AG08395 (cell line): ENCODE measurements around the gene TBC1D8.

ENCODE experiments used
- DNase-seq: peaks from one replicate; pipeline ENCODE4 v3.0.0; 2012; ENCODE audit warnings: mixed read lengths, low spot score

TBC1D8 gene

DNA sequence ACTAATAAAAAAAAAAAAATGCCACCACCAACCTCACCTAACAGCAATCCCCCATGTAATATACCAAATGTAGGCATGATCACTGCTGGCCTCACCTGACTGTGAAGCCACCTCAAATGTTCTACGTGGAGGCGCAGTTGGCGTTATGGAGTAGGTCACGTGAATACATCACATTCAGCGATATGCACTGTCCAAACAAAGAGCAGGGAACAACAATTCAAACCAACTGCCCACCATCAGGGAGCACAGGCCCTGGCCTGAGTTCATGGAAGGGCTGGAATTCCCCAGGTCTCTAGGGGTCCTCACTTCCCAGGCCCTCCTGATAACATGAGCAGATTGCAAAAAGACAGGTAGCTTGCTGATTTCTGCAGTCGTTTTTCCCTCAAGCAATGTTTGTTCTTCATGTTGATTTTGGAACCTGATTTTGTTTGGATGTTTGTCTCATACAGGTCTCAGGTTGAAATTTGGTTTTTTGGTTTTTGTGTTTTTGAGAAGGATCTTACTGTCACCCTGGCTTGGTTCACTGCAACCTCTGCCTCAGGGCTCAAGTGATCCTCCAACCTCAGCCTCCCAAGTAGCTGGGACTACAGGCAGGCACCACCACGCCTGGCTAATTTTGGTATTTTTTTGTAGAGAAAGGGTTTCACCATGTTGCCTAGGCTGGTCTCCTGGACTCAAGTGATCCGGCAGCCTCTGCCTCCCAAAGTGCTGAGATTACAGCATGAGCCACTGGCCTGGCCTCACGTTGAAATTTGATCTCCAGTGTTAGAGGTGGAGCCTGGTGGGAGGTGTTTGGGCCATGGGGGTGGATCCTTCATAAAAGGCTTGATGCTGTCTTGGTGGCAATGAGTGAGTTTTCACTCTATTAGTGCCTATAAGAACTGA lies 15.5 kb downstream of the TBC1D8 start:
- no peak for DNase-seq

DNA sequence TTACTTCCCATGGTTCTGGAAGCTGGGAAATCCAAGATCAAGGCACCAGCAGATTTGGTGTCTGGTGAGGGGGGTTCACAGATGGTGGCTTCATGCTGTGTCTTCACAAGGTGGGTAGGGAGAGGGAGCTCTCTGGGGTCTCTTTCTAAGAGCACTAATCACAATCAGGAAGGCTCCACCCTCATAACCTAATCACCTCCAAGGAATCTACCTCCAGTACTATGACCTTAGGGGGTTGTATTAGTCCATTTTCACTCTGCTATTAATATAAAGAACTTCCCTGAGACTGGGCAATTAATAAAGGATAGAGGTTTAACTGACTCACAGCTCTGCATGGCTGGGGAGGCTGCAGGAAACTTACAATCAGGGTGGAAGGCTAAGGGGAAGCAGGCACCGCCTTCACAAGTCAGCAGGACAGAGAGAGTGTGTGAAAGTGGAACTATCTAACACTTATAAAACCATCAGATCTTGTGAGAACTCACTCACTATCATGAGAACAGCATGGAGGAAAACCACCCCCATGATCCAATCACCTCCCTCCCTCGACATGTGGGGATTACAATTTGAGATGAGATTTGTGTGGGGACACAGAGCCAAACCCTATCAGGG lies 17.6 kb downstream of the TBC1D8 start:
- DNase-seq, result no peak

DNA sequence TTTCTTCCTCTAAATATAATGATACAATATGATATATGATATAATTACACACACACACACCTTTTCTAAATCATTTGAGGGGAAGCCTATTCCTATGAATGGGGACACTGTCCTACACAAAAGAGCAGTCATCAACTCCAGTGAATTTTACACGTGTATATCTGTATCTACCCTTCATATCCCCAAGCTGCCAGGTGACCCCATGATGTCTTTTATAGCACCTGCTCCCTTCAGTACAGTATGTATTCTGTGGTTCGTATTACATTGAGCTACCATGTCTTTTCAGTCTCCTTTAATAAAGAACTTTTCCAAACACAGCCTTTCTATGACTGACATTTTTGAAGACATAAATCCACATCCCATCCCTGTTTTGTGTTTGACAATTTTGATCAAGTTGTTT lies 19.0 kb downstream of the TBC1D8 start:
- no peak for DNase-seq

DNA sequence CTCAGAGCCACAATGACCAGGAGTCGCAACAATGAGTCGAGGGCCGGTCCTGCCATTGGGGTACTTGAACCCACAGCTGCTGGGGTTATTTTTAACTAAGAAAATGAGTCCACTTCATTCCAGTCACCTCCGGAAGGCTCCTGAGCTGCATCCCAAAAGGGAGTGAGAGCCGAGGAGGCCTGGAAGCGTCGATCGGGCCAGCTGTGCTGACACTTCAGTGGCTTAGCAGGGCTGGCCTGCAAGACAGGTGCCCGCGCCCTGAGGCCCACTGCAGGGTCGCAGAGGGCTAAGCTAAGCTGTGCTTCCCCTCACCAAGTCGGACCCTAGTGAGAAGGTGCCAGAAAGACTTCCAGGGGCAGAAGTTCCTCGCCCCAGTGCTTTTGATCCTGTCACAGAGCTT lies 21.1 kb downstream of the TBC1D8 start:
- DNase-seq, result no peak

DNA sequence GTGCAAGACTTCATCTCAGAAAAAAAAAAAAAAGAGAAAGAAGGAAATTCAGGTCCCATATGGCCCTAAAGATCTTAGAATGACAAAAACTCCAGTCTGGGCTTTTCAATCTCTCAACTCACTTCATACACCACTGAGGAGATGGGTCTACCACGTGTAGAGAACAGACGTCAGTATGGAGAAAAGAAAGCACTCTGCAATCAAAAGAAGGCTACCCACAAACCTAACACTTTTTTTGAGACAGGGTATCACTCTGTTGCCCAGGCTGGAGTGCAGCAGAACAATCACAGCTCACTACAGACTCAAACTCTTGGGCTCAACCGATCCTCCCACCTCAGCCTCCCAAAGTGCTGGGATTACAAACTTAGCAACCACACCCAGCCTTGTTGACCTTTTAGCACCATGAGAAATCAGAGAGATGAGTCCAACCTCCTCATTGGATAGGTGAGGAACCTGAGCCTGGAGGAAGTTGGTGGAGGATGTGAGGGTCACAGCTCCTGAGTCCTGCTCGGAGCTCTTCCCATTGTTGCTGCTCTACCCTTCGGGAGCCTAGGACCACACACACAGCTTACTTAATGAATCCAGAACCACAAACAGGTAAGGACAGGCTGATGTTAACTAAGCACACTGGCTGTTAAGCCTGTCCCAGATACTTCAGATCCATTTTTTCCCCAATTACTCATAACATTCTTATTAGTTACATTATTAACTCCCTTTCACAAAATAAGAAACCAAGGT lies 23.7 kb downstream of the TBC1D8 start:
- no peak for DNase-seq

DNA sequence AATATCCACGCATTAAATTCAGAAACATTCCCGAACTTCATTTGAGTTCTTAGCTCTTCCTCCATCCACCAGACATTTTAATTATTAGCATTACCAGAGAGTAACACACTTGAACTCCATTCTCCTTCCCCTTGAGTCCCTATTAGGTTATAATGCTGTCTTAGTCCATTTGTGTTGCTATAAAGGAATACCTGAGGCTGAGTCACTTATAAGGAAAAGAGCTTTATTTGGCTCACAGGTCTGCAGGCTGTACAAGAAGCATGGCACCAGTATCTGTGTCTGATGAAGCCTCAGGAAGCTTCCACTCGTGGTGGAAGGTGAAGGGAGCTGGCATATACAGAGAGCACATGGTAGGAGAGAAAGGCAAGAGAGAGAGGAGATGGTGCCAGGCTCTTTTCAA lies 25.4 kb downstream of the TBC1D8 start:
- no peak for DNase-seq

DNA sequence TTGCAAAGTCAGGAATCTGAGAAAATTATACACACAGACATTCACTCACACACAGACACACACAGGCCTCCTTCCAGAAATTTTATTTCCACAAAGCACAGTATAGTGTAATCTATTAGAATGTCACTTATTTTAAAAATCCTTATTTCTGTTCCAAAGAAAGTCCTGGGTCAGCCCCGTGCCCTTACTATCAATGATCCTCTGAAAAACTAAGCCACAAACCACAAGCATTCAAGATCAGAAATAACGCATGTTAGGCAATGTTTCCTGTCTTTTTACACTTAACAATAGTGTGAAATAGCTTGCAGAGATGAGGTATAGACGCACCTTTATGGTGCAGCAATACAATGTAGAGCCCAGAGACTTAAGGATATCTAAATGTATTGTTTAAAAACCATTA lies 25.8 kb downstream of the TBC1D8 start:
- peak; percentile 36 for DNase-seq

DNA sequence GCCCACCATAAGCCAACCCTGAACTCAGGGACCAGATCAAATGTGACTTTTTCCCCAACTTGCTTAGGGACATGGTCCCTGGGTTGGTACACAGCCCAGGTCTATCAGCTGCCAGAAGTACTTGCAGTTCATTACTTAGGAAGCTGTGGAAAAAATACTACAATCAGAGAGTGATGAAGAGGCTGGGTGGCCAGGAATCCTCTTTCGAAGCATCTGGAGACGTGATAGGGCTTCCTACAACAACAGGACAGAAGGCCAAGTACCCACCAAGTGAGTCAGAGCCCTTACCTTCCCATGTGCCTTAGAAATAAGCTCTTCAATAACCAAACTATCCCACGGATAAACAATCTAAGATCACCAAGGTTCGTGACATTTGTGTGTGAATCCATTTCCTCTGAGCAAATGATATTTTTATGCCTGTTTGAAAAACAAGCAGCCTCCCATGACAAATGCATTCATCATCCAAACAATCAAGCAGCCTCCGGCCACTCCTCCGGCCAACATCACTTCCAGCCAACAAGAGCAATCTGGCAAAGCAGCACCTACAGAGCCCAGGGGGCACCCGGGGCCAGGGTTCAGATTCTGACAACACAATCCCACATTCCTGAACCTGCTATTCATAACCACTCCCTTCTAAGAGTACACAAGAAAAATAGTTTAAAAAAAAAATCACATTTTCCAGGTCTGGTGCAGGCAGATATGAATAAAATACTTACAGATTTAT lies 26.4 kb downstream of the TBC1D8 start:
- DNase-seq, result peak; percentile 92

DNA sequence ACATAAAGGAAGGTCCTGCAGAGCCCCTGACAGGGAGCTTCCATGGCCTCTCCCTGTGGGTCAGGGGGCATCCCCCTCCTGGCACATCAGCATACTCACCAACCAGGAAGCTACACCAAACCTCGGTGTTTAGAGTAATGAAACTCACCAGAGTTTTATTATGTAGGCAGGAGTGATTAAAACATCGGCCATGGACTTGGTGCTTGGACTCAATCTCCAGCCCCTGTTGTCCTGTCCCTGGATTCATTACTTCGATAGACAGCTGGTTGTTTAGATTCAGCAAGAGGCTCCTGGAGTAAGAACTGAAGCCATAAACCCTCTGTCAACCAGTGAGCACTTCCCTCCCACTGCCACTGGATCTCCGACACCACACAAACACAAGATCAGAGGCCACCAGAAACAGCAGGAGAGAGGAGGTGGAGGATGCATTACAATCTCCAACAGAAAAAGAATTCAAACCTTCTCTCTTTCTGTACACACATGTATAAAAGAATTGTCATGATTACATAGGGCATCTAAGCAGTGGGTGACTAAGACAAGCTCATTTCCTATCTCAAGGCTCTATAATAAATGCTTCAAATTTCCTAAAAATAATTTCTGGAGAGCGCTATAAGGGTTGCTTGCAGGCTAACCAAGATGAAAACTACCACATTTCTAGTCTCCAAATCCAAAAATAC lies 27.2 kb downstream of the TBC1D8 start:
- DNase-seq, result no peak

DNA sequence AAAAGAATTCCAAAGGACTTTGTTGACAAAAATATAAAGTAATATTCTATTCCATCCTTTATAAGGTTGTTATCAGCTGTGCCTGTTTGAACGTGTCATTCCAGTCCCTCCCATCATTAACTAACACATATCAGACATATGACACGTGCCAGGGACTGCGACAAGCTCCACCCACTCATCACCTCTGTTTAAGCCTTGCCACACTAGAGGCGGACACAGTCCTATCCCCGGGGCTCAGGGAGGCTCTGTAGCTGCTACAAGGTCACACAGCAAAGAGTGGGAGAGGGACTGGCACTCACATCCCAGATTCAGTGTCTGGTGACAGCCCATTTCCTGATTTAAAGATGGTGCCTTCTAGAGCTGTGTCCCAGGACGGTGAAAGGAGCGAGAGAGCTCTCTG lies 30.0 kb downstream of the TBC1D8 start:
- no peak for DNase-seq

DNA sequence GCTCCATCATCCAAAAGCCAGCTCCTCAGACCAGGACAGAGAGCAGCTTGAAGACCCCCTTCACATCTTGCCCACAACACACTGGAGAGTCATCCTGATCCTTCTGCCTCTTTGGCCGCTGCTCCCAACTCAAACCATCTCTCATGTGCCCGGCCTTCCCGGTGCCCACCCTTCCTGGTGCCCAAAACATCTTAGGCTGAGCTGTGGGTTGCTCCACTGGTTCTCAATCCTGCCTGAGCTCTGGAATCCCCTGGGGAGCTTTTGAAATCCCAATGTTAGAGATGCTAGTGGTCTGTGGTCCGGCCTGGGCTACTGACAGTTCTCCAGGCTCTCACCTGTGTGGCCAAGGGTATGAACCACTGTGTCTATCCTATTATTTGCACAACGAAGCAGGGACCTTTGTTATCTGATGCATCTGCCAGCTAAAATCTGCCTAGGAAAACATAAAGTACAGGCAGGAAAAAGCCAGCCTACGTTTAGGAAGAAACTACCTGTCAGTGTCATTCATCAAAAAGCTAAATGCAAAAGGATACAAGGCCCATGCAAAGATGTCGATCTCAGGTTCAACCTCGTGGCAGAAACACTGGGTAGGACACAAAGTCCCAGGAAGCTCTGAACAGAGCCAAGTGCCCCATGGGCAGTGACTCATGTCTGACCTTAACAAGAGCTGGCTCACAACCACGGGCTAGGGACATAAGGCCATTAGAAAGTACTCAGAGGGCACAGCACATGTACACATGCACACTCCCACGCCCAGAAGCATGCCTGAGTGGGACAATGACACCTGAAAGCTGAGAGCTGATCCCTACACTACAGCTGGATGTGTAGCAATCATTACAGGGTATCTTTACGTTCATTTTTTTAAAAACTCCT lies 30.8 kb downstream of the TBC1D8 start:
- DNase-seq, result peak; percentile 34

DNA sequence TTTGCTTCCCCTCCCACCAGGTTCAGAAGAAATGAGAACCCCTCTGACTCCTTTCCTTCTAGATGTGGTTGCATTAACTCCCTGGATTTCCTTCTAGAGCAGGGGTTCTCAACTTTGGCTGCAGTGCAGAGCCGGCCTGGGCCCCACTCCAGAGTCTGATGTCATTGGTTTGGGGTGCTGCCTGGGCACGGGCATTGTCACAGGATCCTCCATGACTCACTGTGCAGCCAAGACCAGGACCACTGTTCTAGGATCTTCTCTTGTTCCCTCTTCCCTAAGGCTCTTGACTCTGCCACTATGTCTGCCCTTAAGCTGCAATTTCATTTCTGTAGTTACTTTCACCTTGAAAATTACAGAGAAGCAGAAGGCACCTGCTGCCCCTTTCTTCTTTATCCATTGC lies 31.8 kb downstream of the TBC1D8 start:
- DNase-seq, result peak; percentile 65

DNA sequence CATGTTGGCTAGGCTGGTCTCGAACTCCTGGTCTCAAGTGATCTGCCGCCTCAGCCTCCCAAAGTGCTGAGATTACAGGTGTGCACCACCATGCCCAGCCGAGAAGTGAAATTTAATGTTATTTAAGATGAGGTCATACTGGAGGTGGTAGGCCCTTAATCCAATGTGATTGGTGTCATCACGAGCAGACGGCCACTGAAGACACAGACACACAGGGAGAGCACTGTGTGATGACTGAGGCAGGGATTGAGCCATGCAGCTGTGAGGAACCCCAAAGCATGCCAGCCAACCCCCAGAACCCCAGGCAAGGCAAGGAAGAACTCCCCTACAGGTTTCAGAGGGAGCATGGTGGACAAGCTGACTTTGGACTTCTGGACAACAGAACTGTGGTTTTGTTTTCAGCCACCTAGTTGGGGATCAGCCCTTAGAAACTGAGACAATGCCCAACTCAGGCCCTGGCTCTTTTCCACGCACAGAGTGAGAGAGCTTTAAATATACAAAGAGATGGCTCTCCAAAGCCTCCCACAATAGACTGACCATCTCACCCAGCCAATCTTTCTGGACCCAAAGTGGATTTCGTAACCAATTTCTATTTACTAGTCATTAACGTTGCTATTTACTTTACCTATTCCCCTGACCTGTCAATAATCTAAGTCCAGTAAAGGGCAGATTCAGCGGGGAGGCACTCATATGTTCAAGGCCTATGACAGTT lies 34.2 kb downstream of the TBC1D8 start:
- DNase-seq, result no peak

DNA sequence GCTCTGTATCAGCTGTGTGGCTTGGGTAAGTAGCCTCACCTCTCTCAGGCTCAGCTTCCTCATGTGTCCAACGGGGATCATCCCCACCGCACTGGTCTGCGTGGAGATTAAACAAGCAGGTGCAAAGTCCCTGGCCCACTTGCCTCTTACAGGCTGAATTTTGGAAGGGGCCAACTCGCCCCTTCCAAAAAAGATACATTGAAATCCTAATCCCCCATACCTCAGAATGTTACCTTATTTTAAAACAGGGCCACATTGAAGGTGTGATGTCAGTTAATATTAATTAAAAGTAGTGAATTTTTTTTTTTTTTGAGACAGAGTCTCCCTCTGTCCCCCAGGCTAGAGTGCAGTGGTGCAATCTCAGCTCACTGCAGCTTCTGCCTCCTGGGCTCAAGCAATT lies 34.8 kb downstream of the TBC1D8 start:
- no peak for DNase-seq

DNA sequence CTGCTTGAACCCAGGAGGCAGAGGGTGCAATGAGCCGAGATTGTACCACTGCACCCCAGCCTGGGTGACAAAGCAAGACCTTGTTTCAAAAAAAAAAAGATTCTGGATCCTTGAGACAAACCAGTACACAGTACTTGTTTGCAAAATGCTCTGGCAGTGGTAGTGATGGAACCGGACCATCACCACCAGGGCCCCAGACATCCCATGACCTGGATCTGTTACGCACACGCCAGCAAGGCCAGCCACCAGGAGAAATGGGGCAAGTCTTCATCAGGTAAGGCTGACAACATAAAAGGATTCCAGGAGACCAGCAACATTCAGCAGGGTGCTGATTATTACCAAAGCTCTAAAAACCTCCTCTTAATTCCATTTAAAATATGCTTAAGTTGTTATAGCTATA lies 35.5 kb downstream of the TBC1D8 start:
- DNase-seq, result no peak

DNA sequence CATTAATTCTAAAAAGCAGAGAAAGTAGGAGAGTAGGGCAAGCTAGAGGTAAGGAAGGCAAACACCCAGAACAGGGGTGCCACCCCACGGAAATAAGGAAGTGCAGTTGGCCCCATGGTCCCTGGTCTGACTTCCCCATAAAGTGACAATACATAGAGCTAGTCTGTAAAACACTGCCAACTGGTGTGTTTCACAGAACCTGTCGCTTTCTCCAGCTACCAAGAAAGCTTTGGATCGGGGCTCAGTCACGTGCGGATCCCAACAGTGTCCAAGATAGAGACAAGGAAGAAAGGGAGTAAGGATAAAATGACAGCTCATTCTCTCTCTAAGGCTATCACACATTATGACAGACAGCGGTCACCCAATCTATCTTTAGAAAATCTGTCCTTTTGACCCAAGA lies 36.4 kb downstream of the TBC1D8 start:
- DNase-seq, result no peak

DNA sequence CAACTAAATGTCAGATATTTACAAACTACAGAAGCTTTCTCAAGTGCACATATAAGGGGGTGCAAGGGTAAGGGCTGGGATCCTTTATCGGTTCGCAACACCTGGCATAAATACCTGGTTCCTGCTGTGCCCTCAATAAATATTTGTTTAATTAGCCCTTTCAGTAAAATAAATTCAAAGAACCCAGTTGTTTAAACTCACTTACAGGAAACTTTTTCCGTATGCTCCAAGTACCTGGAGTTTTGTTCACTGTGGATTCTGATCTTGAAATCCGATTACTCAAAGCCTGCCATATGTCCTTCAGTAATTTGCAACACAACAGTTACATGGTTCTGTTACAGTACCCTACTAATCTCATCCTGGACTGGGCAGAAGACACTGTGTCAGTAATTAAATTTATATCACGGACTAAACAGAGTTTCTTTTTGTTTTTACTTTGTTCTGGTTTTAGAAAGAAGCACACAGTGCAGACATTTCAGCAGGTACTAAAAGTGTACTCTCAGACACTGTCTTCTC lies 36.9 kb downstream of the TBC1D8 start:
- no peak for DNase-seq

DNA sequence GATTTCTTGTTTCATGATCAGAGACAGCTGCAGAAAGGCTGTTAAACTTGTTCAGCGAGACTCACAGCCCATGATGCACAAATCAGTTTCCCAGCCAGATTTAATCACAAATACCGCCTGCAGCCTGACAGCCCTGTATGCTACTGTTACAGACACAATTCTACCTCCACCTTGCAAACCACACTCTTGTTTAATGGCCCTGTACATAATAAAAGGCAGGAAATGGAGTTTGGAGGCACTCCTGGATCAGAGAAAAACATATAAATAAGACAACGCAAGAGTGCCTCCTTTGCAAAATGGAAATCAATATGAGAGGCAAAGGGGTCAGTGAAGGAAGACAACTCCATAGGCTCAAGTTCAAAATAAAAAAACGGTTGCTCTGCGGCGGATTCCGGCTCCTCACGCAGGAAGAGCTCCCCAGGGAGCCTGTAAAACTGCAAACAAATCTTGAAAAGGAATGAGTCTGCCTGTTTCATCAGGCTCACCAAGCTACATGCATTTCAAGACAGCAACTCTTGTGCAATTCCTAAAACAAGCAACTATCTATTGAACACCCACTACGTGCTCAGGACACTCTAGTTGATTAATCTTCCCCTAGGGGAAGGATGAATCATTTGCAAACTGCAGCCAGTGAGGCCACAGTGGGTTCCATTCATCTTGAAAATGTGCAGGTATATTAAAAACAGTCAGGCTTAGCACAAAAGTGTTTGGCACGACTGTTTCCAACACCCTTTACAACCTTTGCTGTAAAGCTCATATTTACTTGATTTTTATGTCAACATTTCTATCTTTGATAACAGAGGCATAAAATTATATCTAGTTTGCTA lies 37.5 kb downstream of the TBC1D8 start:
- DNase-seq, result peak; percentile 84

DNA sequence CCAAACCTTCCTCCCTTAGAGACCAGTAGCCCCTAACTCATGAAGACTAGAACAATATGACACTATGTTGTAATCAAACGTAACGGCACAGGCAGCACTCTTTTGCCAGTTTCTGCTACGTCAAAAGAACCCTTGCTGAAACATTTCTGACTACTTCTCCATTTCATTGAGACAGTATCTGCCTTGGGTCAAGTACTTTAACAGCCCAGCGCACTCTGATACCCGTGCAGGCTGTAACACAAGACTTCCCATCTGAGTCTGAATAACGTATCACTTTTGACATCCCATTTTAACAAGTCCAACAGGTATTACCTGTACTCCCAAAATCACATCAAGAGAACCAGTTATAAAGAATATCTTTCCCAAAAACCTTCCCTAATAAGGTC lies 38.4 kb downstream of the TBC1D8 start:
- no peak for DNase-seq
